Measurements from ENCODE around the gene SORBS1. TPM values are rescaled to one million over a fixed set of nuclear protein-coding genes. Genes with fewer than 3 reads are reported as not detected.
A peak's percentile ranks its signal among the peaks of the same experiment; 100 is the strongest.
"Not testable (repeated sequence)": the region's sequence is repeated elsewhere in the genome, so short reads cannot be mapped to it uniquely, and the experiment has no call there.

The SORBS1 gene
- total RNA-seq, 1 donor, result 3.5 TPM

- DNase-seq (ENCODE audit: low read depth in 2 of 3, low spot score in 2 of 3), result no peak
Observed at GRCh38 chr10:95496246-95496911, 64.8 kb downstream of the SORBS1 start.

- no peak for DNase-seq (ENCODE audit: low read depth in 2 of 3, low spot score in 2 of 3)
Observed at GRCh38 chr10:95493862-95494261, 67.3 kb downstream of the SORBS1 start.

- no peak for DNase-seq (ENCODE audit: low read depth in 2 of 3, low spot score in 2 of 3)
Observed at GRCh38 chr10:95487994-95488393, 73.2 kb downstream of the SORBS1 start.

- DNase-seq (ENCODE audit: low read depth in 2 of 3, low spot score in 2 of 3), result no peak
Observed at GRCh38 chr10:95485056-95485844, 75.9 kb downstream of the SORBS1 start.

- no peak for DNase-seq (ENCODE audit: low read depth in 2 of 3, low spot score in 2 of 3)
Observed at GRCh38 chr10:95482501-95483233, 78.5 kb downstream of the SORBS1 start.

- no peak for DNase-seq (ENCODE audit: low read depth in 2 of 3, low spot score in 2 of 3)
Observed at GRCh38 chr10:95480901-95481491, 80.2 kb downstream of the SORBS1 start.

- DNase-seq (ENCODE audit: low read depth in 2 of 3, low spot score in 2 of 3), result peak in 1 of 3 donors; percentile 57
Observed at GRCh38 chr10:95480102-95480900, 80.9 kb downstream of the SORBS1 start.

GRCh38 chr10:95478935-95479334 is 82.2 kb downstream of the SORBS1 start:
- DNase-seq (ENCODE audit: low read depth in 2 of 3, low spot score in 2 of 3), result no peak

GRCh38 chr10:95478185-95478584 is 83.0 kb downstream of the SORBS1 start:
- no peak for DNase-seq (ENCODE audit: low read depth in 2 of 3, low spot score in 2 of 3)

GRCh38 chr10:95477175-95477520 is 84.0 kb downstream of the SORBS1 start:
- DNase-seq (ENCODE audit: low read depth in 2 of 3, low spot score in 2 of 3), result no peak

- DNase-seq (ENCODE audit: low read depth in 2 of 3, low spot score in 2 of 3), result no peak
Observed at GRCh38 chr10:95476469-95477174, 84.5 kb downstream of the SORBS1 start.

- DNase-seq (ENCODE audit: low read depth in 2 of 3, low spot score in 2 of 3), result no peak
Observed at GRCh38 chr10:95475827-95476468, 85.2 kb downstream of the SORBS1 start.

- DNase-seq (ENCODE audit: low read depth in 2 of 3, low spot score in 2 of 3), result no peak
Observed at GRCh38 chr10:95475003-95475383, 86.2 kb downstream of the SORBS1 start.

- no peak for DNase-seq (ENCODE audit: low read depth in 2 of 3, low spot score in 2 of 3)
Observed at GRCh38 chr10:95474228-95475002, 86.8 kb downstream of the SORBS1 start.

- DNase-seq (ENCODE audit: low read depth in 2 of 3, low spot score in 2 of 3), result no peak
Observed at GRCh38 chr10:95472304-95473088, 88.7 kb downstream of the SORBS1 start.

- DNase-seq (ENCODE audit: low read depth in 2 of 3, low spot score in 2 of 3), result no peak
Observed at GRCh38 chr10:95469676-95470075, 91.5 kb downstream of the SORBS1 start.

GRCh38 chr10:95469251-95469650 is 91.9 kb downstream of the SORBS1 start:
- DNase-seq (ENCODE audit: low read depth in 2 of 3, low spot score in 2 of 3), result no peak

GRCh38 chr10:95467642-95468041 is 93.5 kb downstream of the SORBS1 start:
- not testable (repeated sequence) for DNase-seq (ENCODE audit: low read depth in 2 of 3, low spot score in 2 of 3)
